ENCODE results near the gene LIX1. TPM values are rescaled to one million over a fixed set of nuclear protein-coding genes. Genes with fewer than 3 reads are reported as not detected.

LIX1 gene
- total RNA-seq, 2 donors from 2014 or later, result 0.97 to 1.0 TPM

GRCh38 chr5:97067296-97067850 is 75.0 kb downstream of the LIX1 start:
- TF ChIP-seq CTCF (IDR thresholded peaks at IDR 0.05) (no peak), POLR2AphosphoS5 (IDR thresholded peaks at IDR 0.05) (no peak), POLR2A (IDR thresholded peaks at IDR 0.05) (no peak)
- Histone ChIP-seq H3K9me3 (no peaks in the 10 kb centered on the region), H3K36me3 (no peaks in the 10 kb centered on the region), H3K27ac (no peak overlapping the region), H3K4me3 (no peak overlapping the region), H3K4me1 (replicated peaks) (no peaks in the 10 kb centered on the region), H3K27me3 (replicated peaks; ENCODE audit: insufficient read depth) (no peaks in the 10 kb centered on the region)
- DNase-seq (ENCODE audit: low spot score), result no peak
- WGBS, result 78% methylated on average over 4 of the region's 4 CpGs
- intact Hi-C loops (cut with DNase I), result no loop called here

- TF ChIP-seq CTCF (IDR thresholded peaks at IDR 0.05) (no peak), POLR2A (IDR thresholded peaks at IDR 0.05) (no peak), POLR2AphosphoS5 (IDR thresholded peaks at IDR 0.05) (no peak)
- H3K9me3 ChIP-seq, result no peaks in the 10 kb centered on the region
- H3K27me3 ChIP-seq (replicated peaks; ENCODE audit: insufficient read depth), result no peaks in the 10 kb centered on the region
- 49% methylated on average over 2 of the region's 2 CpGs for WGBS
- no peak for DNase-seq (ENCODE audit: low spot score)
- H3K27ac ChIP-seq, result no peak overlapping the region
- H3K4me3 ChIP-seq, result no peak overlapping the region
- H3K36me3 ChIP-seq, result no peaks in the 10 kb centered on the region
- H3K4me1 ChIP-seq (replicated peaks), result no peaks in the 10 kb centered on the region
- intact Hi-C loops (cut with DNase I), result no loop called here
Observed at GRCh38 chr5:97065475-97065874, 76.9 kb downstream of the LIX1 start.

GRCh38 chr5:97063251-97063650 is 79.2 kb downstream of the LIX1 start:
- no peak overlapping the region for H3K27ac ChIP-seq
- TF ChIP-seq CTCF (IDR thresholded peaks at IDR 0.05), result no peak
- TF ChIP-seq POLR2A (IDR thresholded peaks at IDR 0.05), result no peak
- no peak for TF ChIP-seq POLR2AphosphoS5 (IDR thresholded peaks at IDR 0.05)
- H3K4me1 ChIP-seq (replicated peaks), result no peaks in the 10 kb centered on the region
- H3K36me3 ChIP-seq, result no peaks in the 10 kb centered on the region
- DNase-seq (ENCODE audit: low spot score), result no peak
- H3K4me3 ChIP-seq, result no peak overlapping the region
- H3K9me3 ChIP-seq, result no peaks in the 10 kb centered on the region
- no peaks in the 10 kb centered on the region for H3K27me3 ChIP-seq (replicated peaks; ENCODE audit: insufficient read depth)
- intact Hi-C loops (cut with DNase I), result no loop called here
- 82% methylated on average over 1 of the region's 1 CpG for WGBS

- 75% methylated on average over 8 of the region's 8 CpGs for WGBS
- no peaks in the 10 kb centered on the region for H3K27me3 ChIP-seq (replicated peaks; ENCODE audit: insufficient read depth)
- intact Hi-C loops (cut with DNase I), result no loop called here
- no peaks in the 10 kb centered on the region for H3K4me1 ChIP-seq (replicated peaks)
- H3K9me3 ChIP-seq, result no peaks in the 10 kb centered on the region
- no peak overlapping the region for H3K27ac ChIP-seq
- no peak for DNase-seq (ENCODE audit: low spot score)
- H3K4me3 ChIP-seq, result no peak overlapping the region
- TF ChIP-seq POLR2AphosphoS5 (IDR thresholded peaks at IDR 0.05) (no peak), CTCF (IDR thresholded peaks at IDR 0.05) (no peak), POLR2A (IDR thresholded peaks at IDR 0.05) (no peak)
- no peaks in the 10 kb centered on the region for H3K36me3 ChIP-seq
Observed at GRCh38 chr5:97062046-97062445, 80.4 kb downstream of the LIX1 start.

- intact Hi-C loops (cut with DNase I), result no loop called here
- WGBS, result 100% methylated on average over 1 of the region's 1 CpG
- no peaks in the 10 kb centered on the region for H3K27me3 ChIP-seq (replicated peaks; ENCODE audit: insufficient read depth)
- no peaks in the 10 kb centered on the region for H3K36me3 ChIP-seq
- no peak for TF ChIP-seq CTCF (IDR thresholded peaks at IDR 0.05)
- no peak for TF ChIP-seq POLR2A (IDR thresholded peaks at IDR 0.05)
- TF ChIP-seq POLR2AphosphoS5 (IDR thresholded peaks at IDR 0.05), result no peak
- no peak overlapping the region for H3K27ac ChIP-seq
- H3K4me3 ChIP-seq, result no peak overlapping the region
- no peak for DNase-seq (ENCODE audit: low spot score)
- no peaks in the 10 kb centered on the region for H3K4me1 ChIP-seq (replicated peaks)
- no peaks in the 10 kb centered on the region for H3K9me3 ChIP-seq
Observed at GRCh38 chr5:97056263-97056662, 86.1 kb downstream of the LIX1 start.

Data from prostate gland (tissue), 2 donors.